Measurements from ENCODE around the gene ZDHHC13.

The ZDHHC13 gene

DNA sequence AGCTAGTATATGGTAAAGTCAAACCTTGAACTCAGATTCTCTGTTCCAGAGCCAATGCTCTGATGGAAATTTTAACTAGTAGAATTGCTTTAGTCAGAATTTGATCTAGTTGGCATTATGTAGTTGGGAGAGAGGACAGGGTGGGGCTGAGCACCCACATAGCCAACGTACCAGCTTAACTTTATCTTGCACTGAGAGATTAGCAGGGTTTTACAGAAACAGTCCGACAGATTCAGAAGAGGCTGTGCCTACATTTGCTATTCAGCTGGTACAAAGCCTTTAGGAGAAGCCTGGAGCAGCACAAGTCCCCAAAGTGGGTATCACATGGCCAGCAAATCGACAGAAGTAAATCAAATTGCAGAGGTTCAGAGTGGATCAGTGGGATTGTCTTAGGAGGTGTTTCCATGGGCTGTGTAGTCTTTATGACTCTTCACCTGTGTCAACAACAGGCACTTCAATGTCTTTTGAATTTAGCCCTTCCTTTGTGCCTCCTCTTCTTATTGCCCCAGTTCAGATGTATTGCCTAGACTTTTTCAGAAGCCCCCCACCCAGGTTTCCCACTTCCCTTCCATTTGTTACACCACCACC, 92.1 kb downstream of the ZDHHC13 start:
- DNase-seq, result no peak

DNA sequence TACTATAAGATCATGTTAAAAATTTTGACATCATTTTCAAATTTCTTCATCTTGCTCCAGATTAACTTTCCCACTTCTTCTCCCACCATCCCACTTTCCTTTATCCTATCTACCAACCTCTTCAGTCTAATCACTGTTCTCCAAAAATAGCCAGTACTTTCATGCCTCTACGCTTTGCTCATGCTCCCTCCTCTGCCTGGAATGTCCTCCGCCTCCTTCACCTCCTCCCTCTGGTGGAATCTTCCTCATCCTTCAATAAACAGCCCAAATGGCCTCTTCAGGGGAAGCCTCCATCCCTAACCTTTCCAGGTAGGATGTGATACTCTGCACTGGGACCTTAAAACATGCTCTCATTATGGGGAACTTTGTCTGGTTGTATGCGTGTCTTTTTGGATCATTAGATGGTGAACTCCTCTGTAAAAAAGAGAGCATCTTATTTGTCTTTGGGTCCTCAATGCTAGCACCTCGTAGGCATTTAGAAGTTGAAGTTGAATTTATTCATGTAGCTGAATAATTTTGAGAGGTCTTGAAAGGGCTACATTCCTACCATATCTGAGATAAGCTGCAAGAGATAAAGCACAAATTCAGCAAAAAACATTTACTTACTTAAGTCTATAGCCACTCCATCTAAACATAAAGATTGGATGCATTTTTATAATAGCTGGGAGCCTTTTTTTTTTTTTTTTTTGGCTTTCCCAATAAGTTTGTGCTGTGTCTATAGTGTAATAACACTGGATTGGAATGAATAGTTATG, 92.8 kb downstream of the ZDHHC13 start:
- DNase-seq, result no peak

DNA sequence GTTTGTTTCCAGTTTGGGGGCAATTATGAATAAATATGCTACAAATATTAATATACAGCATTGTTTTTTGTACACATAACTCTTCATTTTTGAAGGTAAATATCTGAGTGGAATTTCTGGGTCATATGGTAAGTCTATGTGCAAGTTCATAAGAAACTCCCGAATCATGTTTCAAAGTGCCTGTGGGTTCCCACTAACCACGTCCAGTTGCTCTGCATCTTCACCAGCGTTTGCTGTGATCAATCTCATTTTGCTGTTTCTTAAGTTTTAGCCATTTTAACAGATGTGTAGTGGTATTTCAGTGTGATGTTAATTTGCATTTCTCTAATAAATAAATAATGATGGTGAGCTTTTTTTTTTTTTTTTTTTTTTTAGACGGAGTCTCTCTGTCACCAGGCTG, 99.1 kb downstream of the ZDHHC13 start:
- DNase-seq, result no peak

DNA sequence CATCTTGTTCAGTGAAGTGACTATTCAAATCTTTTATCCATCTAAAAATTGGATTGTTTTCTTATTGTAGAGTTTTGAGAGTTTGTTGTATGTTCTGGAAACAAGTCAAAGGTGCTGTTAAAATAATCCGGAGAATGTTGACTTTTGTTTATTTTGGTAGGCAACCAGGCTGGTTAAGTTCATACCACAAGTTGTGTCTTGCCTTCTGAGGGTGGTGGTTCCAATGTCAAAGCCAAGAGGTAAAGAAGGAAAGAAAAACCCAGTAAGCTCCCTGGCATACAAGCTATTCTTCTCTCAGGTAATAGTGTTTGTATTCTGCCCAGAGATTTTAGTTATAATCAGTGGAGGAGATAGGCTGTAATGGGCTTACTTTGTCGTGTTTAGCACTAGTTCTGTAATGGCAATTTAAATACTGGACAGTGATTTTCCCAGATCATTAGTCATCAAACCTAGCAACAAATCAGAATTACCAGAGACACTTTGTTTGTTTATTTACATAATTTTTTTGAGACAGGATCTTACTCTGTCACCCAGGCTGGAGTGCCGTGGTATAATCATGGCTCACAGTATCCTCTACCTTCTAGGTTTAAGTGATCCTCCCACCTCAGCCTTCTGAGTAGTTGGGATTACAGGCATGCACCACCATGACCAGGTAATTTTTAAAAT, 99.9 kb downstream of the ZDHHC13 start:
- no peak for DNase-seq

DNA sequence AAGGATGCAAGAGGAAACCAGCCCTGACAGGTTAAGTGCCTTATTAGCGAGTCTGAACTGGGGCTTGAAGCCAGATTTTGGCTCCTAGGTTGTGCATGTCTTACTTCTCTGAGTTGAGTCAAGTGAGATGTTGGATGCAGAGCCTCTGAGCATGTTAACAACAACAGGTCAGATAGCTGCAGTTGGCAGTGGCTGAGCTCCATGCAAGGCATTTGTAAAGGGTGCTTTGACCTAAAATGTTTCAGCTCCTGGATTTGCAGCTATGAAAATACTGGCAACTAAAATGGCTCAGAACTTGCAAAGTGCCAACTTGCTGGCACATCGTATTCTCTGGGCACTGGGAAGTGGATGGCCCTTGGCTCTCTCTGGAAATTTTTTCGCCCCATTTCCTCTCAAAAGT, 101.2 kb downstream of the ZDHHC13 start:
- DNase-seq, result peak; percentile 95

DNA sequence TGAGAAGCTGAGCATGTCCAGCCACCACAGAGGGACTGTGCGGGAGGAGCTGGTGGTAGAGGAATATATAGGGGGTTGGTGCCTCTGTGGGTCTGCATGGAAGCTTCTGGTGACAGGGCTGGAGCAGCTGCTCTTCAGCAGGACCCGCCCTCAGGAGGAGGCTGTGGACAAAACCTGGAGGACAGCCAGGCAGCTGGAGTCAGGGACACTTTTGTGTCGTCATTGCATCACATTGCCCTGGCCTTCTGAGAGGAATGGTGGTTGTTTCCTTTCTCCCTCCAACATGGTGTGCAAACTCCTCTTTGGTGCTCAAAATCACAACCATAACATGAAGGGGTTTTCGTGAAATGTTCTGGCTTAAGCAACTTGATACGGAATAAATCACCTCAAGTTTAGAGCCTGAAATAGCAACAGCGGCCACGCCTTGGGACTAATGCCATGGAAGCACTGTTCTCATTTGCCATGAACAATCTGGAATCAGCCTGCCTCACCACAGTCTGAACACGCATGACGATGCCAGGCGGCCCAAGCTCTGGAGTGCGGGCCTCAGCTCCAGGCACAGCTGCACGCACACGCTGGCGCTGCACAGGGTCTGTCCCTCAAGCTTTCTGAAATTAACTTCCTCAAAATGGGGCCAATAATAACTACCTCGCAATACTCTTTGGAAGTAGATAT, 102.0 kb downstream of the ZDHHC13 start:
- peak; percentile 91 for DNase-seq

DNA sequence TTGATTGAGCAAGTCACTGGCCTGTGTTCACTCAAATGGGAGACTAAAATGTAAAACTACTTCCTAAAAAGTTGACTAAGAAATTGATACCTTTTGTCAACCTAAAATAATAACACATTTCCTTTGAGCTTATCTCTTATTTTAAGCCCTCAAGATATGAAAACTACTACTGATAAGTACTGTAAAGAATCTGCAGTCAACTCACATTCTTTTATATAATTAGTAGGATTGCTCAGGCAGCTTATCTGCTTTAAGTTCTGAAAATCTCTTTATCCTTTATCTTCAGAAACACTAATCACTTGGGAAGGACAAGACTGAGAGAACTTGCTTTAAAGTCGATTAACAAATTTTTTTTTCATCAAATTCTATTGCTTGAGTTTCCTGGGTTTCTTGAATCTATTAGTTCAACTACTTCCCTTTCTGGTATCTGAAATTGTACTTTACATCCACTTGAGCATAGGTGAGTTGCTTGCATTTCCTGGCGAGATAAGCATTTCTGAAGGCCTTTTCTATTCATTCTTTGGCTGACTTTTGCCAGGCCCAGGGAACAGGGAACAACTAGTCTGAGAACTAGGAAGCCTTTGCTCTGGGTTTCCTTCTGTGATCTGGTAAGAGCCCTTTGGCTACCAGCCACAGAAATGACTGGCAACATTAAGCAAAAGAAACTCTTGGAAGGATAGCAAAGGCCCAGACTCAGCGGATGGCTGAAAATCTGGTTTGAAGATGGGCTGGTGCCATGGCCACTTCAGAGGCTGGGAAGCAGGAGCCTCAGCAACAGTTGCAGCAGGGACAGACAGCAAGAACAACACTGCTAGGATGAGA, 104.1 kb downstream of the ZDHHC13 start:
- DNase-seq, result peak; percentile 71

DNA sequence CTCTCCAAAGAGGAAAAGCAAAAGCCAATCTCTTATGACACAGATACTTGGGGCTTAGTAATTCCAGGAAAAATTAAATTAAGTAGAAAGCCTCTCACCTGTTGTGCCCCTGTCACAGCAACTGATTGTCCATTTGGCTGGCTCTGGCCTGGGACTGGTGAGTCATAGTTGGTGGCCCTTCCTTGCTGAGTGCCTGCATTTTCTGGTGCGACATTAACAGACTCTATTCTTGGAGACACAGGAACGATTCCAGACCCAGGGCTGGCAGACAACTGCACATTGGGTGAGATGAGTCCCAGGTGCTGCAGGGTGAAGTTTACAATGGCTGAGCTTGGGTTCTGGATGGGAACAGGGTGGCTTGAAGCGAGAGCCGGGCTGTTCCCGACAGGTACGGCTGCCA, 108.2 kb downstream of the ZDHHC13 start:
- DNase-seq, result no peak

DNA sequence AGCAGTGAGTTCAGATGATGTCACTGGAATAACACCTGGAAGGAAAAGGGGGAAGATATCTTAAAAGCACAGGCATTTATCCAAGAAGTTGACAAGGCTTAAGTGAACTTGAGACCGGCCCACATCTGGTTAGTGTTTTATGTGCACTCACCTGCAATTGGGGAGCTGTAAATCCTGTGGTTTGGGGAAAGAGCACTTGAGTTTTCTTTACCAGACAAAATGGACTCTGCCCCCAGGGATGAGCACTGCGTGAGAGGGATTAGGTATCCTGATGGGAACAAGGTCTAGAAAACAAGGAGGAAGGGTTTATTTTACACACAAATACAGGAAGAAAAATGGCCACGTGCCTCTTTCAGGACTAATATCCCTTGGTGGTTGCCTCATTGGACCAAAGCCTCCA, 108.6 kb downstream of the ZDHHC13 start:
- peak; percentile 92 for DNase-seq

All from DMS79 (cell line).